ENCODE measurements around the gene ENPP3. TPM values are rescaled to one million over a fixed set of nuclear protein-coding genes. Genes with fewer than 3 reads are reported as not detected.
A peak's percentile ranks its signal among the peaks of the same experiment; 100 is the strongest.

Gene ENPP3
- total RNA-seq, 2 donors from 2014 or later, result 2.2 to 25.0 TPM

GRCh38 chr6:131594074-131594473 lies 43.0 kb upstream of the ENPP3 start:
- Histone ChIP-seq H3K27me3 (replicated peaks; ENCODE audit: insufficient read depth) (no peaks in the 10 kb centered on the region), H3K4me1 (replicated peaks) (no peaks in the 10 kb centered on the region), H3K4me3 (no peak overlapping the region), H3K36me3 (peaks cover 9 to 11% of the 10 kb centered on the region in 2 donors), H3K9me3 (no peaks in the 10 kb centered on the region), H3K27ac (no peak overlapping the region)
- 96% methylated on average over 11 of the region's 11 CpGs for WGBS
- DNase-seq (ENCODE audit: low spot score), result no peak
- TF ChIP-seq POLR2AphosphoS5 (IDR thresholded peaks at IDR 0.05) (no peak), CTCF (IDR thresholded peaks at IDR 0.05) (no peak)
- intact Hi-C loops (cut with DNase I), result loop anchor here (10.0 kb wide), 1 partner anchor 709 kb away; no protein-coding TSS in a partner anchor

- no peak for DNase-seq (ENCODE audit: low spot score)
- WGBS, result 94% methylated on average over 3 of the region's 3 CpGs
- no peak overlapping the region for H3K27ac ChIP-seq
- no peaks in the 10 kb centered on the region for H3K4me1 ChIP-seq (replicated peaks)
- no peak overlapping the region for H3K4me3 ChIP-seq
- intact Hi-C loops (cut with DNase I), result loop anchor here (10.0 kb wide), 1 partner anchor 713 kb away; no protein-coding TSS in a partner anchor
- no peaks in the 10 kb centered on the region for H3K9me3 ChIP-seq
- TF ChIP-seq CTCF (IDR thresholded peaks at IDR 0.05) (peak in 2 of 4 experiments; percentile 19 to 32), POLR2A (IDR thresholded peaks at IDR 0.05) (no peak)
- H3K27me3 ChIP-seq (replicated peaks; ENCODE audit: insufficient read depth), result no peaks in the 10 kb centered on the region
- H3K36me3 ChIP-seq, result peaks cover 5 to 11% of the 10 kb centered on the region in 2 donors
Measured at GRCh38 chr6:131597446-131597845, 39.7 kb upstream of the ENPP3 start.

- Histone ChIP-seq H3K36me3 (peaks cover 5 to 8% of the 10 kb centered on the region in 2 donors), H3K4me3 (no peak overlapping the region), H3K9me3 (no peaks in the 10 kb centered on the region), H3K4me1 (replicated peaks) (no peaks in the 10 kb centered on the region), H3K27me3 (replicated peaks; ENCODE audit: insufficient read depth) (no peaks in the 10 kb centered on the region), H3K27ac (no peak overlapping the region)
- intact Hi-C loops (cut with DNase I), result no loop called here
- TF ChIP-seq POLR2AphosphoS5 (IDR thresholded peaks at IDR 0.05), result no peak
- TF ChIP-seq POLR2A (IDR thresholded peaks at IDR 0.05), result no peak
- TF ChIP-seq CTCF (IDR thresholded peaks at IDR 0.05), result no peak
- DNase-seq (ENCODE audit: low spot score), result no peak
- WGBS, result 82% methylated on average over 4 of the region's 4 CpGs
Measured at GRCh38 chr6:131600716-131601115, 36.4 kb upstream of the ENPP3 start.

GRCh38 chr6:131602781-131603312 lies 34.3 kb upstream of the ENPP3 start:
- Histone ChIP-seq H3K36me3 (peaks cover 5 to 8% of the 10 kb centered on the region in 2 donors), H3K27me3 (replicated peaks; ENCODE audit: insufficient read depth) (no peaks in the 10 kb centered on the region), H3K4me3 (no peak overlapping the region), H3K27ac (no peak overlapping the region), H3K9me3 (no peaks in the 10 kb centered on the region), H3K4me1 (replicated peaks) (no peaks in the 10 kb centered on the region)
- DNase-seq (ENCODE audit: low spot score), result no peak
- intact Hi-C loops (cut with DNase I), result no loop called here
- WGBS, result 67% methylated on average over 1 of the region's 1 CpG
- TF ChIP-seq POLR2A (IDR thresholded peaks at IDR 0.05) (no peak), CTCF (IDR thresholded peaks at IDR 0.05) (no peak), POLR2AphosphoS5 (IDR thresholded peaks at IDR 0.05) (no peak)

- TF ChIP-seq POLR2A (IDR thresholded peaks at IDR 0.05) (no peak), CTCF (IDR thresholded peaks at IDR 0.05) (no peak), POLR2AphosphoS5 (IDR thresholded peaks at IDR 0.05) (no peak)
- intact Hi-C loops (cut with DNase I), result no loop called here
- DNase-seq (ENCODE audit: low spot score), result no peak
- no peaks in the 10 kb centered on the region for H3K4me1 ChIP-seq (replicated peaks)
- H3K27ac ChIP-seq, result no peak overlapping the region
- H3K36me3 ChIP-seq, result peaks cover 0 to 4% of the 10 kb centered on the region in 2 donors
- 89% methylated on average over 5 of the region's 5 CpGs for WGBS
- no peaks in the 10 kb centered on the region for H3K27me3 ChIP-seq (replicated peaks; ENCODE audit: insufficient read depth)
- no peaks in the 10 kb centered on the region for H3K9me3 ChIP-seq
- no peak overlapping the region for H3K4me3 ChIP-seq
Measured at GRCh38 chr6:131613296-131613925, 23.7 kb upstream of the ENPP3 start.
